GM18858 (cell line): ENCODE data around the gene CACUL1.
A peak's percentile ranks its signal among the peaks of the same experiment; 100 is the strongest.
"Not testable (repeated sequence)": the region's sequence is repeated elsewhere in the genome, so short reads cannot be mapped to it uniquely, and the experiment has no call there.

Experiments used
- ATAC-seq: cut with Tn5 transposase; IDR thresholded peaks from one replicate; pipeline ENCODE4 v1.9.1; 2021; ENCODE audit not compliant: unreplicated experiment

CACUL1 gene

GRCh38 chr10:118754556-118755423 is at the start of gene CACUL1:
Gene CACUL1 (minus strand): TSS chr10:118754970. CDS start chr10:118754762, 208 bp downstream.
- ATAC-seq, result peak; percentile 78

GRCh38 chr10:118804262-118804773 is 49.5 kb upstream of the CACUL1 start:
- no peak for ATAC-seq

GRCh38 chr10:118802126-118802793 is 47.5 kb upstream of the CACUL1 start:
- ATAC-seq, result no peak

GRCh38 chr10:118800920-118801319 is 46.1 kb upstream of the CACUL1 start:
- no peak for ATAC-seq

- ATAC-seq, result no peak
These were observed 45.0 kb upstream of the CACUL1 start for GRCh38 chr10:118799777-118800176.

GRCh38 chr10:118798231-118798662 is 43.5 kb upstream of the CACUL1 start:
- ATAC-seq, result no peak

GRCh38 chr10:118794971-118795370 is 40.2 kb upstream of the CACUL1 start:
- not testable (repeated sequence) for ATAC-seq

GRCh38 chr10:118793545-118793944 is 38.8 kb upstream of the CACUL1 start:
- no peak for ATAC-seq

GRCh38 chr10:118792526-118792925 is 37.8 kb upstream of the CACUL1 start:
- no peak for ATAC-seq

- no peak for ATAC-seq
These were observed 35.3 kb upstream of the CACUL1 start for GRCh38 chr10:118790058-118790457.

- no peak for ATAC-seq
These were observed 30.8 kb upstream of the CACUL1 start for GRCh38 chr10:118785551-118785950.

GRCh38 chr10:118783776-118784545 is 29.2 kb upstream of the CACUL1 start:
- ATAC-seq, result no peak

GRCh38 chr10:118782916-118783465 is 28.2 kb upstream of the CACUL1 start:
- ATAC-seq, result not testable (repeated sequence)

- no peak for ATAC-seq
These were observed 26.8 kb upstream of the CACUL1 start for GRCh38 chr10:118781541-118781940.

- no peak for ATAC-seq
These were observed 24.0 kb upstream of the CACUL1 start for GRCh38 chr10:118778727-118779126.

GRCh38 chr10:118776960-118777359 is 22.2 kb upstream of the CACUL1 start:
- ATAC-seq, result no peak

- no peak for ATAC-seq
These were observed 21.3 kb upstream of the CACUL1 start for GRCh38 chr10:118776033-118776432.

GRCh38 chr10:118775478-118775877 is 20.7 kb upstream of the CACUL1 start:
- no peak for ATAC-seq

- no peak for ATAC-seq
These were observed 18.3 kb upstream of the CACUL1 start for GRCh38 chr10:118773041-118773440.

GRCh38 chr10:118771976-118772375 is 17.2 kb upstream of the CACUL1 start:
- ATAC-seq, result no peak
